Posterior cingulate gyrus (tissue), 11 donors: ENCODE data around the gene ARHGAP4.

Experiments
- DNase-seq, 10 donors: peaks; one replicate each; pipeline versions ENCODE4 v3.0.0 to v3.0.0-alpha.2; 2020 to 2021; ENCODE audit warnings: mixed read lengths in 3 of 10
- intact Hi-C: fragments of 100-400 bp; cut with DNase I; formaldehyde crosslinking; loops from one replicate; pipeline ENCODE4 v1.15.1; 2023

ARHGAP4 gene

GRCh38 chrX:153885968-153886903 is 39.8 kb downstream of the ARHGAP4 start, which contains the start of gene L1CAM:
Gene L1CAM, minus strand, starts transcription at chrX:153886173. Its CDS starts 10,337 bp downstream, at chrX:153875836.
- DNase-seq: peak in 4 of 10 donors; percentile 23 to 83 (median 45)
- intact Hi-C loops: loop anchor here (10.0 kb wide), 1 partner anchor 61 kb away; no protein-coding TSS in a partner anchor

GRCh38 chrX:153885208-153885787 is 40.8 kb downstream of the ARHGAP4 start:
- DNase-seq: peak in 3 of 10 donors; percentile 17 to 79 (median 72)
- intact Hi-C loops: loop anchor here (10.0 kb wide), 1 partner anchor 60 kb away; no protein-coding TSS in a partner anchor

GRCh38 chrX:153884590-153884989 is 41.5 kb downstream of the ARHGAP4 start:
- intact Hi-C loops: loop anchor here (10.0 kb wide), 1 partner anchor 60 kb away; no protein-coding TSS in a partner anchor
- peak in 3 of 10 donors; percentile 19 to 68 (median 57) for DNase-seq

GRCh38 chrX:153884136-153884535 is 41.9 kb downstream of the ARHGAP4 start:
- DNase-seq: peak in 3 of 10 donors; percentile 31 to 81 (median 74)
- intact Hi-C loops: loop anchor here (10.0 kb wide), 1 partner anchor 59 kb away; no protein-coding TSS in a partner anchor

GRCh38 chrX:153883163-153883843 is 42.8 kb downstream of the ARHGAP4 start:
- intact Hi-C loops: loop anchor here (10.0 kb wide), 1 partner anchor 59 kb away; no protein-coding TSS in a partner anchor
- peak in 2 of 10 donors; percentile 10 to 86 for DNase-seq

GRCh38 chrX:153882557-153882956 is 43.5 kb downstream of the ARHGAP4 start:
- peak in 3 of 10 donors; percentile 21 to 72 (median 24) for DNase-seq
- intact Hi-C loops: loop anchor here (10.0 kb wide), 1 partner anchor 58 kb away; no protein-coding TSS in a partner anchor

- intact Hi-C loops: loop anchor here (10.0 kb wide), 1 partner anchor 57 kb away; no protein-coding TSS in a partner anchor
- DNase-seq: peak in 4 of 10 donors; percentile 14 to 79 (median 56)
Measured at GRCh38 chrX:153882086-153882498, 44.0 kb downstream of the ARHGAP4 start.

GRCh38 chrX:153881281-153881680 is 44.8 kb downstream of the ARHGAP4 start:
- DNase-seq: peak in 2 of 10 donors; percentile 50 to 52
- intact Hi-C loops: loop anchor here (10.0 kb wide), 1 partner anchor 56 kb away; no protein-coding TSS in a partner anchor

GRCh38 chrX:153880440-153880815 is 45.6 kb downstream of the ARHGAP4 start:
- intact Hi-C loops: loop anchor here (10.0 kb wide), 1 partner anchor 56 kb away; no protein-coding TSS in a partner anchor

GRCh38 chrX:153879741-153880439 is 46.2 kb downstream of the ARHGAP4 start:
- intact Hi-C loops: loop anchor here (10.0 kb wide), 1 partner anchor 55 kb away; no protein-coding TSS in a partner anchor
- peak in 2 of 10 donors; percentile 38 to 66 for DNase-seq

More at GRCh38 chrX:153880440-153880815, 45.6 kb downstream of the ARHGAP4 start:
- DNase-seq: peak in 3 of 10 donors; percentile 71 to 85 (median 85)

GRCh38 chrX:153878969-153879653 is 47.0 kb downstream of the ARHGAP4 start:
- intact Hi-C loops: no loop called here
- DNase-seq: peak in 1 of 10 donors; percentile 80

- DNase-seq: no peak
- intact Hi-C loops: no loop called here
Measured at GRCh38 chrX:153878345-153878744, 47.7 kb downstream of the ARHGAP4 start.

GRCh38 chrX:153877571-153878261 is 48.3 kb downstream of the ARHGAP4 start:
- peak in 1 of 10 donors; percentile 34 for DNase-seq
- intact Hi-C loops: no loop called here

- no peak for DNase-seq
- intact Hi-C loops: no loop called here
Measured at GRCh38 chrX:153876112-153876491, 50.0 kb downstream of the ARHGAP4 start.

GRCh38 chrX:153875391-153876111 is 50.5 kb downstream of the ARHGAP4 start:
- peak in 6 of 10 donors; percentile 42 to 94 (median 58) for DNase-seq

GRCh38 chrX:153874366-153875125 is 51.5 kb downstream of the ARHGAP4 start:
- intact Hi-C loops: no loop called here
- peak in 1 of 10 donors; percentile 31 for DNase-seq

More at GRCh38 chrX:153875391-153876111, 50.5 kb downstream of the ARHGAP4 start:
- intact Hi-C loops: no loop called here

- peak in 1 of 10 donors; percentile 18 for DNase-seq
- intact Hi-C loops: no loop called here
Measured at GRCh38 chrX:153874085-153874365, 52.0 kb downstream of the ARHGAP4 start.
